Suprapubic skin (tissue), 4 donors: ENCODE data around the gene PSTK. TPM values are rescaled to one million over a fixed set of nuclear protein-coding genes. Genes with fewer than 3 reads are reported as not detected.

Experiments used
- DNase-seq, 2 donors: peaks; one replicate each; pipeline ENCODE4 v3.0.0-alpha.2; 2019; ENCODE audit warnings: low spot score in 2 of 2
- H3K27ac ChIP-seq: fragments of 200-600 bp; sonication (generic); one replicate; pipeline ENCODE4 v1.5.1; 2019
- H3K27me3 ChIP-seq: fragments of 200-600 bp; sonication (generic); one replicate; pipeline ENCODE4 v1.5.1; 2019
- H3K36me3 ChIP-seq: fragments of 200-600 bp; sonication (generic); one replicate; pipeline ENCODE4 v1.5.1; 2019
- H3K4me1 ChIP-seq: fragments of 200-600 bp; sonication (generic); one replicate; pipeline ENCODE4 v1.5.1; 2019
- H3K4me3 ChIP-seq: fragments of 200-600 bp; sonication (generic); one replicate; pipeline ENCODE4 v1.5.1; 2019; ENCODE audit warnings: mild to moderate bottlenecking
- H3K9me3 ChIP-seq: fragments of 200-600 bp; sonication (generic); one replicate; pipeline ENCODE4 v1.5.1; 2019
- EP300 ChIP-seq: sonication (generic); formaldehyde crosslinking; IDR thresholded peaks from one replicate; pipeline ENCODE4 v1.6.1; 2017; ENCODE audit warnings: antibody characterized with exemption
- POLR2A ChIP-seq, 2 donors: fragments of 450-650 bp; IDR thresholded peaks; one replicate each; pipeline ENCODE4 v1.6.1; 2017; ENCODE audit warnings: antibody characterized with exemption in 2 of 2, mild to moderate bottlenecking in 2 of 2, moderate library complexity in 2 of 2
- POLR2AphosphoS5 ChIP-seq, 3 donors: sonication (generic); formaldehyde crosslinking; IDR thresholded peaks; one replicate each; pipeline ENCODE4 v1.6.1; 2017; ENCODE audit warnings: antibody characterized with exemption in 3 of 3
- WGBS: methylation state at CpG from one replicate; pipeline ENCODE4 v1.1.5; 2018; 5-methylcytosine and 5-hydroxymethylcytosine counted together
- total RNA-seq, 4 donors: library from RNA; depleted of rRNA; stranded (reverse); fragments of >200 nt; gene quantifications; one replicate each; pipeline ENCODE4 v1.1.0, GENCODE V29; 2016
- TF ChIP-seq, protein P1 (sequence below), 2 donors: fragments of 200-600 bp in 1 of 2; fragments of 450-650 bp in 1 of 2; sonication (generic) in 1 of 2; IDR thresholded peaks; one replicate each; pipeline ENCODE4 v1.5.1; 2016 to 2019; ENCODE audit warnings: antibody characterized with exemption in 2 of 2, mild to moderate bottlenecking in 1 of 2, moderate library complexity in 1 of 2

The PSTK gene
- total RNA-seq, 4 donors from 2014 or later = 3.4 to 7.9 (median 5.7) TPM

DNA sequence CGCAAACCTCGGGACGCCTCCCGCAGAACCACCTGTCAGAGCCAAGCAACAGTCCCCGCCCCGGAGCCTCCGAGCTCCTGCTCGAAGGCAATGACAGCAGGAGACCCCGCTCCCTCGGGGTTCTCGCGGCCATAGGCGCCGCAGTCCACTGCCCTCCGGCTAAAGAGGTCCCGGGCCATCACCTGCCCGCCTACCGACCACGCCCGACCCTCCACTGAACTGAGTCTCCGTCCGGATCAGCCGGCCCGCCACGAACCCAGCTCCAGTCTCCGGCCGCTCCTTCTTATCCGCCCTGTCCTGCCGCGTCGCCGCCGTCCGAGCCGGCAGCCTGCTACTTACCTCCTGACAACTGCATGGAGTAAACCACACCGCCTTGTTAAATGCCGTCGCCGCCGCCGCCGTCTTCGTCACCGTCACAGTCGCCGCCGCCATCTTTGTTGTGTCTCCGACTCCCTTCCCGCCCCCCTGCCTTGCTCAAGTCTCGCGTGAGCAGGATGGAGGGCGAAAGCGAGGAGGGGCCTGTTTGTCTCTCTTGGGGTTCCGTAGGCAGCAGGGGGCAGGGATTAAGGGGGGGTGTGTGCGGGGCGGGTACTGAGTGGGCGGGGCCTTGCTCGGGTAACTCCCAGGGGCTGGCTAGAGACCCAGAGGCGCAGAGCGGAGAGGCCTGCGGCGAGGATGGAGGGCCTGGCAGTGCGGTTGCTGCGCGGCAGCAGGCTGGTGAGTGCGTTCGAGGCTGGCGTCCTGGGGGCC is 28.3 kb downstream of the PSTK start, which contains the start of the genes ACADSB and IKZF5:
Gene ACADSB (plus strand): TSS at position 652 of the 750 bp plus-strand sequence. CDS start 24 bp downstream, at position 676.
Gene IKZF5 (minus strand): TSS at position 441 of the 750 bp plus-strand sequence. CDS start 10,170 bp downstream, outside the sequence.
- Histone ChIP-seq H3K4me1 (peaks cover 42% of the 10 kb centered on the region), H3K36me3 (no peaks in the 10 kb centered on the region), H3K27me3 (no peaks in the 10 kb centered on the region), H3K4me3 (peak within 1 kb of the TSS; percentile 99), H3K9me3 (no peaks in the 10 kb centered on the region), H3K27ac (peak within 1 kb of the TSS; percentile 96)
- TF ChIP-seq POLR2AphosphoS5 (IDR thresholded peaks at IDR 0.05) (peak; percentile 59 to 91 (median 69)), EP300 (no peak), POLR2A (IDR thresholded peaks at IDR 0.05) (peak in 1 of 2 donors; percentile 81)
- WGBS = 0% methylated on average over 41 of the region's 68 CpGs
- DNase-seq = peak; percentile 98

DNA sequence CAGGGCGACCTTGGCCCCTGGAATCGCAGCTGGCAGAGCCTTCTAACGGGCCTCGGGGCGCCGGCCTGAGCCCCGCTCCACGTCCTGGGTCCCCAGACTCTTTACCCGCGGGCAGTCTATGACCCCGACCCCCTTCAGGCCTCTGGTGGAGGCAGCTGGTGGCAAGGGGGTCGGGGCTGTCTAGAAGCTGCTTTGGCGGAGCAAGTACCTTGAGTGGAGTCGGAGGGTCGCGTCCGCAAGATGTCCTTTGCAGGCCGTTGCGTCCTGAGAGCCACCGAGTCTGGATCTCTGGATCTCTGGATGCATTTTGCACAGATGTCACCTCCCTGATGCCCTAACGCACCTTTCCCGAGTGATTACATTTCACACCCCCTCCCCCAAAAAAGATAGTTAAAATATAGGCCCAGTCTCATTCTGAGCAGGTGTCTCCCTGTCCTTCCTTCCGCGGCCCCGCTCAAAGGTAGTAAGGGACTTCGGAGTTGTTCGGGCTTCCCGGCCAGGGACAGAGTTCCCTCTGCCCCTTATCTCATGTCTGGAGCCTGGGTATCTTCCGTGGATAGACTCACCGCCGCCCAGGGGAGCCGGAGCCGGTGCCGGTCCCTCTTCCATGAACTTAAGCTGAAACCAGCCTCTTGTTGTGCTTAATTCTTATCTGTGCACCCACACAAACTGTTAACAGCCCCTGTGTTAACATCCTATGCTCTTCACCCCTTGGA is 29.1 kb downstream of the PSTK start:
- WGBS = 2% methylated on average over 15 of the region's 34 CpGs
- DNase-seq = peak in 1 of 2 donors; percentile 66

DNA sequence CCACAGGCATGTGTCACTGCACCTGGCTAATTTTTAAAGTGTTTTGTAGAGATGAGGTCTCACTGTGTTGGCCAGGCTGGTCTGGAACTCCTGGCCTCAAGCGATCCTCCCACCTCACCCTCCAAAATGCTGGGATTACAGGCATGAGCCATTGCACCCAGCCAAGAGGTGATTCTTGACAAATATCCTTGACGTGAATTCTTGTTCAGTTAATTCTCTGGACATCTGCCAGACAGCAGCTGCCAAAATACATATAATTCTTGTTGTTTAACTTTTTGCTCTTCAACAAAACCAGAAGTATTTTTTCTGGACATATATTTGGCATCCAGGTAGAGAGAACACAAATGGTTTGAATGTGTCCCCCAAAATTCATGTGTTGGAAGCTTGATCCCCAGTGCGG is 31.8 kb downstream of the PSTK start:
- peaks cover 46% of the 10 kb centered on the region for H3K4me1 ChIP-seq
- H3K9me3 ChIP-seq = no peaks in the 10 kb centered on the region
- H3K4me3 ChIP-seq = no peak overlapping the region
- no peaks in the 10 kb centered on the region for H3K36me3 ChIP-seq
- H3K27me3 ChIP-seq = no peaks in the 10 kb centered on the region
- no peak for DNase-seq
- WGBS = 62% methylated on average over 3 of the region's 3 CpGs
- no peak overlapping the region for H3K27ac ChIP-seq
- TF ChIP-seq, protein P1, sequence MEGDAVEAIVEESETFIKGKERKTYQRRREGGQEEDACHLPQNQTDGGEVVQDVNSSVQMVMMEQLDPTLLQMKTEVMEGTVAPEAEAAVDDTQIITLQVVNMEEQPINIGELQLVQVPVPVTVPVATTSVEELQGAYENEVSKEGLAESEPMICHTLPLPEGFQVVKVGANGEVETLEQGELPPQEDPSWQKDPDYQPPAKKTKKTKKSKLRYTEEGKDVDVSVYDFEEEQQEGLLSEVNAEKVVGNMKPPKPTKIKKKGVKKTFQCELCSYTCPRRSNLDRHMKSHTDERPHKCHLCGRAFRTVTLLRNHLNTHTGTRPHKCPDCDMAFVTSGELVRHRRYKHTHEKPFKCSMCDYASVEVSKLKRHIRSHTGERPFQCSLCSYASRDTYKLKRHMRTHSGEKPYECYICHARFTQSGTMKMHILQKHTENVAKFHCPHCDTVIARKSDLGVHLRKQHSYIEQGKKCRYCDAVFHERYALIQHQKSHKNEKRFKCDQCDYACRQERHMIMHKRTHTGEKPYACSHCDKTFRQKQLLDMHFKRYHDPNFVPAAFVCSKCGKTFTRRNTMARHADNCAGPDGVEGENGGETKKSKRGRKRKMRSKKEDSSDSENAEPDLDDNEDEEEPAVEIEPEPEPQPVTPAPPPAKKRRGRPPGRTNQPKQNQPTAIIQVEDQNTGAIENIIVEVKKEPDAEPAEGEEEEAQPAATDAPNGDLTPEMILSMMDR (IDR thresholded peaks at IDR 0.05) = no peak
- no peak for TF ChIP-seq POLR2AphosphoS5 (IDR thresholded peaks at IDR 0.05)
- no peak for TF ChIP-seq EP300
- TF ChIP-seq POLR2A (IDR thresholded peaks at IDR 0.05) = no peak

More for the DNA sequence above, 29.1 kb downstream of the PSTK start:
- H3K4me1 ChIP-seq = peaks cover 48% of the 10 kb centered on the region
- H3K9me3 ChIP-seq = no peaks in the 10 kb centered on the region
- H3K36me3 ChIP-seq = no peaks in the 10 kb centered on the region
- TF ChIP-seq POLR2AphosphoS5 (IDR thresholded peaks at IDR 0.05) = no peak
- TF ChIP-seq, protein P1 (IDR thresholded peaks at IDR 0.05) = no peak
- TF ChIP-seq EP300 = no peak
- TF ChIP-seq POLR2A (IDR thresholded peaks at IDR 0.05) = no peak
- H3K27me3 ChIP-seq = no peaks in the 10 kb centered on the region
- H3K27ac ChIP-seq = peak overlapping the region; percentile 96
- H3K4me3 ChIP-seq = peak overlapping the region; percentile 99

DNA sequence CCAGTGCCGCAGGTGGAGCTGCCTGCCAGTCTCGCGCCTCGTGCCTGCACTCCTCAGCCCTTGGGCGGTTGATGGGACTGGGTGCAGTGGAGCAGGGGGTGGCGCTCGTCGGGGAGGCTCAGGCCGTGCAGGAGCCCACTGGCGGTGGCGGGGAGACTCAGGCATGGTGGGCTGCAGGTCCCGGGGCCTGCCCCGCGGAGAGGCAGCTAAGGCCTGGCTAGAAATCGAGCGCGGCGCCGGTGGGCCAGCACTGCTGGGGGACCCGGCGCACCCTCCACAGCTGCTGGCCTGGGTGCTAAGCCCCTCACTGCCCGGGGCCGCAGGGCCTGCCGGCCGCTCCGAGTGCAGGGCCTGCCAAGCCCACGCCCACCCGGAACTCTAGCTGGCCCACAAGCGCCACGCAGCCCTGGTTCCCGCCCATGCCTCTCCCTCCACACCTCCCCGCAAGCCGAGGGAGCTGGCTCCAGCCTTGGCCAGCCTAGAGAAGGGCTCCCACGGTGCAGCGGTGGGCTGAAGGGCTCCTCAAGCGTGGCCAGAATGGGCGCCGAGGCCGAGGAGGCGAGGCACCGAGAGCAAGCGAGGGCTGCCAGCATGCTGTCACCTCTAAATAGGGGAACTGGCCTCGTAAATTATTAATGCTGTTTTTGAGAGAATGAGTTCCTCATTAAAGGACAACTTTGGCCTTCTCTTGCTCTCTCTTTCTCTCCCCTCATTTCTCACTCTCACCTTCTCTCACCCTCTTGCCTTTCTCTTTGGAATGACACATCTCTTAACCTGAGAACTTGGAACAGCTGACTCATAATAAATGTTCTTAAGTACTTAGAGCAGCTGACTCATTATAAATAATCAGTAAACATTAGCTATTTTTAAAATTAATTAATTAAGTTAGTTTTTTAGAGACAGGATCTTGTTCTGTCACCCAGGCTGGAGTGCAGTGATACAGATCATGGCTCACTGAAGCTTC is 33.5 kb downstream of the PSTK start:
- TF ChIP-seq POLR2AphosphoS5 (IDR thresholded peaks at IDR 0.05) = no peak
- TF ChIP-seq, protein P1 (IDR thresholded peaks at IDR 0.05) = no peak
- TF ChIP-seq EP300 = no peak
- TF ChIP-seq POLR2A (IDR thresholded peaks at IDR 0.05) = no peak
- H3K9me3 ChIP-seq = no peaks in the 10 kb centered on the region
- H3K27ac ChIP-seq = peak overlapping the region; percentile 52
- H3K36me3 ChIP-seq = no peaks in the 10 kb centered on the region
- DNase-seq = no peak
- H3K4me1 ChIP-seq = peaks cover 51% of the 10 kb centered on the region
- 72% methylated on average over 27 of the region's 43 CpGs for WGBS
- H3K4me3 ChIP-seq = no peak overlapping the region
- H3K27me3 ChIP-seq = no peaks in the 10 kb centered on the region

DNA sequence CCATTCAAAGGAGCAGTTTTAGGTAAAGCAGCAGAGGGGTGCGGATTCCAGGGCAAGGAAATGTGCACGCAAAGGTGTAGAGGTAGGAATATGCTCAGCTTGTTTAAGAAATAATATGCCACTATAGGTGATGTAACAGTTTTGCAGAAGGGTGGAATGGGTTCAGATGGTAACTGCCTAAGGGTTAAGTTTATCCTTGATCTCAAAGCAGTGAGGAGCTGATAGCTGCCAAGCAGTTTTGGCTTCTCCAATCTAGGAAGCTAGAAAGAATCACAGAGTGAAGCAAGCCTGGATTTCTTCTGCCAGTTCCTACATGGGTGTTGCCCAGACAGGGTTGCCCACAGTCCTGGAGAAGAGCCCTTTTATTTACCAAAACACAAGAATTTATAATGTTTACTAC is 34.6 kb downstream of the PSTK start:
- no peak for DNase-seq
- no peaks in the 10 kb centered on the region for H3K27me3 ChIP-seq
- no peaks in the 10 kb centered on the region for H3K36me3 ChIP-seq
- no peaks in the 10 kb centered on the region for H3K9me3 ChIP-seq
- H3K27ac ChIP-seq = peak overlapping the region; percentile 52
- H3K4me1 ChIP-seq = peaks cover 48% of the 10 kb centered on the region
- 65% methylated on average over 2 of the region's 2 CpGs for WGBS
- no peak overlapping the region for H3K4me3 ChIP-seq
- TF ChIP-seq, protein P1 (IDR thresholded peaks at IDR 0.05) = no peak
- no peak for TF ChIP-seq POLR2AphosphoS5 (IDR thresholded peaks at IDR 0.05)
- no peak for TF ChIP-seq POLR2A (IDR thresholded peaks at IDR 0.05)
- no peak for TF ChIP-seq EP300
